ENCODE measurements around the gene TSN. TPM values are rescaled to one million over a fixed set of nuclear protein-coding genes. Genes with fewer than 3 reads are reported as not detected.

TSN gene
- total RNA-seq, 2 donors from 2014 or later = 18.2 to 20.8 TPM

DNA sequence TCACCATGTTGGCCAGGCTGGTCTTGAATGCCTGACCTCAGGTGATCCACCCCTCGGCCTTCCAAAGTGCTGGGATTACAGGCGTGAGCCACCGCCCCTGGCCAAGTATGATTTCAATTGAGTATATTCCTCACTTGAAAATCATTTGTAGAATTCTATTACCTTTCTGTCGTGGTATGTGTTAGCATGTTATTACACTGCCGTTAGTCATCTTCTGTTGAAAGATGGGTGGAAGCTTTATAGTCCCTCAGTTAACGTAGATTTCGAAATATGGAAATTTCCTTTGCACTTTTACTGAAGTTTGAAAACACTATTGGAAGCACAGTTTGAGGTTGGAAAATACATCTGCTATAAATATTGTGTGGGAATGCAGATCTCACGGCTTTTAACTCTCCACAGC lies 33.5 kb upstream of the TSN start:
- ATAC-seq (no peak), DNase-seq (no peak)
- no peak for TF ChIP-seq POLR2A (IDR thresholded peaks at IDR 0.05)
- TF ChIP-seq, protein P1, sequence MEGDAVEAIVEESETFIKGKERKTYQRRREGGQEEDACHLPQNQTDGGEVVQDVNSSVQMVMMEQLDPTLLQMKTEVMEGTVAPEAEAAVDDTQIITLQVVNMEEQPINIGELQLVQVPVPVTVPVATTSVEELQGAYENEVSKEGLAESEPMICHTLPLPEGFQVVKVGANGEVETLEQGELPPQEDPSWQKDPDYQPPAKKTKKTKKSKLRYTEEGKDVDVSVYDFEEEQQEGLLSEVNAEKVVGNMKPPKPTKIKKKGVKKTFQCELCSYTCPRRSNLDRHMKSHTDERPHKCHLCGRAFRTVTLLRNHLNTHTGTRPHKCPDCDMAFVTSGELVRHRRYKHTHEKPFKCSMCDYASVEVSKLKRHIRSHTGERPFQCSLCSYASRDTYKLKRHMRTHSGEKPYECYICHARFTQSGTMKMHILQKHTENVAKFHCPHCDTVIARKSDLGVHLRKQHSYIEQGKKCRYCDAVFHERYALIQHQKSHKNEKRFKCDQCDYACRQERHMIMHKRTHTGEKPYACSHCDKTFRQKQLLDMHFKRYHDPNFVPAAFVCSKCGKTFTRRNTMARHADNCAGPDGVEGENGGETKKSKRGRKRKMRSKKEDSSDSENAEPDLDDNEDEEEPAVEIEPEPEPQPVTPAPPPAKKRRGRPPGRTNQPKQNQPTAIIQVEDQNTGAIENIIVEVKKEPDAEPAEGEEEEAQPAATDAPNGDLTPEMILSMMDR (IDR thresholded peaks at IDR 0.05) = no peak

DNA sequence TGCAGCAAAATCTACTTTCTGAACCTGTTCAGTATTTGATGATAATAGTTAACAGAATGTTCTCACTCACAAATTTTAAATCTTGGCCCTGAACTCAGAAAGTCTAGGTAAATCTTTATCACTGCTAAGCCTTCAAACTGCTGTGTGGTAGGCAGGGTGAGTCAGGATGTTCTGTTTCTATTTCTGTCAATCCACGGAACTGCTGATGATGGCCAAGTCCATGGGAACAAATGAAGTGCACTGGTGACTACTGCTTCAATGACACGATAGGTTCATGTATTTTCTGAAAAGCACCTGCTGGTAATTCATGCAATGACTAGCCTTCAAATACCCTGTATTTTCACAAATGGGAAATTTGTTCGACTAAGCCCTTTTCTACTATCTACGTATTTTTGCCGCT lies 33.0 kb upstream of the TSN start:
- peaks cover 4 to 5% of the 10 kb centered on the region in 2 donors for H3K36me3 ChIP-seq (replicated peaks in 1 of 2; ENCODE audit: insufficient read depth in 1 of 2, low read depth in 2 of 2)
- WGBS, 2 donors = 42 to 54% methylated on average over 5 of the region's 5 CpGs
- peaks cover 7% of the 10 kb centered on the region for H3K4me1 ChIP-seq
- no peaks in the 10 kb centered on the region for H3K27me3 ChIP-seq
- no peaks in the 10 kb centered on the region for H3K9me3 ChIP-seq
- no peak for DNase-seq
- TF ChIP-seq, protein P1 (IDR thresholded peaks at IDR 0.05) = no peak
- no peak for TF ChIP-seq POLR2A (IDR thresholded peaks at IDR 0.05)
- no peak overlapping the region for H3K4me3 ChIP-seq
- no peak for ATAC-seq
- peak overlapping the region in 1 of 4 donors; percentile 61 for H3K27ac ChIP-seq
- intact Hi-C loops (cut with DNase I) = loop anchor here (10.0 kb wide), 2 partner anchors 198 to 318 kb away; no protein-coding TSS in a partner anchor

More for the DNA sequence above, 33.5 kb upstream of the TSN start:
- Histone ChIP-seq H3K27ac (peak overlapping the region in 1 of 4 donors; percentile 61), H3K27me3 (no peaks in the 10 kb centered on the region), H3K9me3 (no peaks in the 10 kb centered on the region), H3K4me1 (peaks cover 7% of the 10 kb centered on the region), H3K36me3 (replicated peaks in 1 of 2; ENCODE audit: insufficient read depth in 1 of 2, low read depth in 2 of 2) (peaks cover 1 to 2% of the 10 kb centered on the region in 2 donors), H3K4me3 (no peak overlapping the region)
- 42 to 59% methylated on average over 8 of the region's 8 CpGs for WGBS, 2 donors
- intact Hi-C loops (cut with DNase I) = loop anchor here (10.0 kb wide), 2 partner anchors 197 to 317 kb away; no protein-coding TSS in a partner anchor

DNA sequence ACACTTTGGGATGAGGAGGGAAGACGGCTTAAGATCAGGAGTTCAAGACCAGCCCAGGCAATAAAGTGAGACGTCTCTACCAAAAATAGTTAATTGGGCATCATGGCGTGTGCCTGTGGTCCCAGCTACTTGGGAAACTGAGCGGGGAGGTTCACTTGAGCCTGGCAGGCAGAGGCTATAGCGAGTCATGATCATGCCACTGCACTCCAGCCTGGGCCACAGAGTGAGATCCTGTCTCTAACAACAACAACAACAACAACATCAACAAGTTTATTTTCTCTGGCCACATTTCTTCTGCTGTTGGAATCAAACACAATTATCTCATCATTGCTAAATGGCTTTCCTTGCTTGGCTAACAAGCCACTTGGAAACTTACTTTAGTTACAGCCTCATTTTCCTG lies 32.1 kb upstream of the TSN start:
- DNase-seq (no peak), ATAC-seq (no peak)
- H3K4me3 ChIP-seq = no peak overlapping the region
- no peaks in the 10 kb centered on the region for H3K27me3 ChIP-seq
- 65 to 71% methylated on average over 5 of the region's 5 CpGs for whole genome bisulfite sequencing, 2 donors
- H3K27ac ChIP-seq = no peak overlapping the region
- H3K9me3 ChIP-seq = no peaks in the 10 kb centered on the region
- intact Hi-C loops (cut with DNase I) = loop anchor here (10.0 kb wide), 2 partner anchors 199 to 319 kb away; no protein-coding TSS in a partner anchor
- peaks cover 7% of the 10 kb centered on the region for H3K4me1 ChIP-seq
- no peak for TF ChIP-seq POLR2A (IDR thresholded peaks at IDR 0.05)
- TF ChIP-seq, protein P1 (IDR thresholded peaks at IDR 0.05) = no peak
- peaks cover 5 to 8% of the 10 kb centered on the region in 2 donors for H3K36me3 ChIP-seq (replicated peaks in 1 of 2; ENCODE audit: insufficient read depth in 1 of 2, low read depth in 2 of 2)

DNA sequence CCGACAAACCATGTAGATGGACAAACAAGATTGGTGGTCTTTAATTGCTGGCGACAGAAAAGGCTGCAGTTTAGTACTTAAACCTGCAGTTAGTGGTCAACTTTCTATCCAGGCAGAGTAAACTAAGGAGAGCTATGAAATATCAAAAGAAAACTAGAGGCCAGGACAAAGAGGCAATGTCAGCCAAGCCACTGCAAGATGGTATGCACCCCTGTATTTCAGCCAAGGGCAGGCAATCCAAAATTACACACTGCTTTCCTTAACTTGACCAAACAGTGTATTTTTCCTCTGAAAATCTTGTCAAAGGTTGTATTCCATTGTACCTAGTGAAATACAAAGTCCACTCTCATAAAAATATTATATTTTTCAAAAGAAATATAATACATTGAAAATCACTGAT lies 28.1 kb upstream of the TSN start:
- no peaks in the 10 kb centered on the region for H3K27me3 ChIP-seq
- no peak overlapping the region for H3K4me3 ChIP-seq
- no peak for DNase-seq
- TF ChIP-seq POLR2A (IDR thresholded peaks at IDR 0.05) = no peak
- TF ChIP-seq, protein P1 (IDR thresholded peaks at IDR 0.05) = no peak
- H3K36me3 ChIP-seq (replicated peaks in 1 of 2; ENCODE audit: insufficient read depth in 1 of 2, low read depth in 2 of 2) = peaks cover 5 to 25% of the 10 kb centered on the region in 2 donors
- no peaks in the 10 kb centered on the region for H3K9me3 ChIP-seq
- WGBS, 2 donors = 96 to 97% methylated on average over 2 of the region's 2 CpGs
- no peak for ATAC-seq
- intact Hi-C loops (cut with DNase I) = loop anchor here (10.0 kb wide), 2 partner anchors 203 to 323 kb away; no protein-coding TSS in a partner anchor
- H3K27ac ChIP-seq = no peak overlapping the region
- no peaks in the 10 kb centered on the region for H3K4me1 ChIP-seq

DNA sequence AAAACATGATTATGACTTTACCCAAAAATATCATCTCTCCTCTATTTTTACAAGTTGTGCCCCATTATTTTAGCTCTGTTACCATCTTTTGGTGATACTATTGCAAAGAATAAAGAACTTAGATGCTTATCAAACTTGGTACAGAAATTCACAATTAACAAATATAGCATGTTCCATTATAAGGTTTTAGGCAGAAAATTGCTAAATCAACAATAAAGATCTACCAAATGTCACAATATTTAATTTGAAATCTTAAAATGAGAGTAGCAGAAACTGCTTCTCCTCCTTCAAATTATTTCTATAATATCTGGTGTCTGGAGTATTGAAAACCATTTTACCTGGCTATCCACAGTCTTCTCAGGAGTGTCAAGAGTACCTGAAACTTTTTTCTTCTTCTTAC lies 27.5 kb upstream of the TSN start:
- no peak overlapping the region for H3K27ac ChIP-seq
- intact Hi-C loops (cut with DNase I) = loop anchor here (10.0 kb wide), 2 partner anchors 203 to 323 kb away; no protein-coding TSS in a partner anchor
- H3K4me1 ChIP-seq = no peaks in the 10 kb centered on the region
- peaks cover 5 to 25% of the 10 kb centered on the region in 2 donors for H3K36me3 ChIP-seq (replicated peaks in 1 of 2; ENCODE audit: insufficient read depth in 1 of 2, low read depth in 2 of 2)
- no peak for TF ChIP-seq POLR2A (IDR thresholded peaks at IDR 0.05)
- TF ChIP-seq, protein P1 (IDR thresholded peaks at IDR 0.05) = no peak
- no peaks in the 10 kb centered on the region for H3K9me3 ChIP-seq
- no peak for ATAC-seq
- no peak for DNase-seq
- no peak overlapping the region for H3K4me3 ChIP-seq
- no peaks in the 10 kb centered on the region for H3K27me3 ChIP-seq

Data from body of pancreas (tissue), 4 donors.